ENCODE measurements around the gene CDCA4. TPM values are rescaled to one million over a fixed set of nuclear protein-coding genes. Genes with fewer than 3 reads are reported as not detected.
A peak's percentile ranks its signal among the peaks of the same experiment; 100 is the strongest.

The CDCA4 gene
- polyA plus RNA-seq, 1 of the 3 experiments (the other 2 are of a cell fraction) = 26.8 TPM

DNA sequence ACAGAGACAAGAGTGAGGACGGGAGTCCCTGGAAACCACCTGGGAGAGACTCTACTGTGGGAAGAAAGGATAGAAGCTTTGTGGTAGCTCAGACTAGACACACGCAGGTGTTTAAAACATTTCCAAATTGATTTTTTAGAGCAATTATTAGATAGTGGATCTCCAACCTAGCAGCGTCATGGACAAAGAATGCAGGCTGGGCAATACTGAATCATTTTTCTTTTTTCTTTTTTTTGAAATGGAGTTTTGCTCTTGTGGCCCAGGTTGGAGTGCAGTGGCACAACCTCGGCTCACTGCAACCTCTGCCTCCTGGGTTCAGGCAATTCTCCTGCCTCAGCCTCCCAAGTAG, 31.2 kb upstream of the CDCA4 start:
- no peak for TF ChIP-seq RFX5 (IDR thresholded peaks at IDR 0.05; ENCODE audit: low read length)
- no peak for TF ChIP-seq GATA2 (CRISPR knock-in tag; IDR thresholded peaks at IDR 0.05)
- Histone ChIP-seq H3K27me3 (ENCODE audit: insufficient read depth) (no peaks in the 10 kb centered on the region), H3K4me1 (ENCODE audit: control insufficient read depth in 1 of 2, insufficient read depth in 2 of 2, low read depth in 1 of 2, low read length in 1 of 2) (peaks cover 0 to 2% of the 10 kb centered on the region in 2 experiments; a peak in 1 of 4 replicates), H3K4me3 (ENCODE audit: low read depth in 2 of 2, low read length in 1 of 2) (no peak overlapping the region), H2AFZ (ENCODE audit: low read depth) (no peak overlapping the region), H3K9me2 (no peaks in the 10 kb centered on the region), H3K4me2 (no peak overlapping the region), H3K9me3 (no peaks in the 10 kb centered on the region), H3K27ac (ENCODE audit: low read depth in 2 of 2, low read length in 1 of 2) (no peak overlapping the region), H4K20me1 (ENCODE audit: insufficient read depth) (no peaks in the 10 kb centered on the region), H3K79me2 (ENCODE audit: insufficient read depth) (no peaks in the 10 kb centered on the region), H3F3A (replicated peaks; ENCODE audit: insufficient read depth) (no peaks in the 10 kb centered on the region), H3K9ac (no peak overlapping the region), H3K36me3 (replicated peaks in 1 of 2; ENCODE audit: control insufficient read depth in 1 of 2, insufficient read depth in 2 of 2, low read length in 1 of 2) (no peaks in the 10 kb centered on the region)
- POLR2A ChIA-PET = no interaction called here
- CTCF ChIA-PET = interaction anchor here (3.3 kb wide), 1 partner anchor 76 kb away, joined by 16 read pairs; no protein-coding TSS in a partner anchor
- whole genome bisulfite sequencing (ENCODE audit: low lambda C conversion rate) = 63% methylated on average over 4 of the region's 4 CpGs
- no peak for DNase-seq

DNA sequence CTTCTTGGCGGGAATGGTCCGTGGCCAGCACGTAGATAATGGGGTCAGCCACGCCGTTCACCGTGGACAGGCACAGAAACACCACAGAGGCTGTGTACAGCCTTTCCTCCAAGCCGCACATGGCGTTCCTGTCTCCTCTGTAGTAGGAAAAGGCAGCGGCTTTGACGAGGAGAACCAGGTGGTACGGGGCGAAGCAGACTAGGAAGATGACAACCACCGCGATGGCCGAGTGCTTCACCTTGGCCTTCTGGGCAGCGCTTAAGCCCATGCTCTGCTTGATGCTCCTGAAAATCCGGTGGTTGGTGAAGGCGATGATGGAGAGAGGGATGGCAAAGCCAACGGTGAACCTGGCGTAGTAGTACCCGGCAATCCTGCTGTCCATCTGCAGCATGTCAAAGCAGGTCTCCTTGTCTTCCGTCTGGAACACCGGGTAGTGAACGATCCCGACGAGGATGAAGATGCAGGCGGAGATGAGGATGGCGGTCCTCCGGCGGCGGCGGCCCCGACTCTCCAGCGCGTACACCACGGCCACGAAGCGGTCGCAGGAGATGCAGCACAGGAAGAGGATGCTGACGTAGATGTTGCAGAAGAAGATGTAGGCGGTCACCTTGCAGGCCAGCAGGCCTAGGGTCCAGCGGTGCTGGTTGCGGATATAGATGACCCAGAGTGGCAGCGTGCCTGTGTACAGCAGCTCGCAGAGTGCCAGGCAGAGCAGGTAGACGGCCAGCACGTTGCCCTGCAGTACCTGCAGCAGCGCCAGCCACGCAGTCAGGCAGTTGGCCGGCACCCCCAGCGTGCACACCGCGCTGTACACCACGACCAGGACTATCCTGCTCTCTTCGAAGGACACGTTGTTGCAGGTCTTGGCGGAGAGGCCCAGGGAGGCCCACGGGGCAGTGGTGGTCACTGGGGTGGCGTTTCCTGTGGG, 30.6 kb upstream of the CDCA4 start:
- Histone ChIP-seq H3K9me2 (no peaks in the 10 kb centered on the region), H2AFZ (ENCODE audit: low read depth) (no peak overlapping the region), H4K20me1 (ENCODE audit: insufficient read depth) (no peaks in the 10 kb centered on the region), H3K4me2 (no peak overlapping the region), H3K4me1 (ENCODE audit: control insufficient read depth in 1 of 2, insufficient read depth in 2 of 2, low read depth in 1 of 2, low read length in 1 of 2) (peaks cover 0 to 2% of the 10 kb centered on the region in 2 experiments; a peak in 1 of 4 replicates), H3K27me3 (ENCODE audit: insufficient read depth) (no peaks in the 10 kb centered on the region), H3K9me3 (no peaks in the 10 kb centered on the region), H3K79me2 (ENCODE audit: insufficient read depth) (no peaks in the 10 kb centered on the region), H3F3A (replicated peaks; ENCODE audit: insufficient read depth) (no peaks in the 10 kb centered on the region), H3K9ac (no peak overlapping the region), H3K36me3 (replicated peaks in 1 of 2; ENCODE audit: control insufficient read depth in 1 of 2, insufficient read depth in 2 of 2, low read length in 1 of 2) (no peaks in the 10 kb centered on the region), H3K27ac (ENCODE audit: low read depth in 2 of 2, low read length in 1 of 2) (no peak overlapping the region), H3K4me3 (ENCODE audit: low read depth in 2 of 2, low read length in 1 of 2) (no peak overlapping the region)
- 92% methylated on average over 57 of the region's 59 CpGs for WGBS (ENCODE audit: low lambda C conversion rate)
- ChIA-PET POLR2A (no interaction called here), CTCF (interaction anchor here (1.4 kb wide), 1 partner anchor 39 kb away, joined by 4 read pairs; no protein-coding TSS in a partner anchor)
- TF ChIP-seq FOXM1 (IDR thresholded peaks at IDR 0.05; ENCODE audit: low read depth) (no peak), JUND (IDR thresholded peaks at IDR 0.05) (no peak), MEF2A (IDR thresholded peaks at IDR 0.05; ENCODE audit: borderline replicate concordance, low read depth) (no peak)
- TF ChIP-seq, protein P1, sequence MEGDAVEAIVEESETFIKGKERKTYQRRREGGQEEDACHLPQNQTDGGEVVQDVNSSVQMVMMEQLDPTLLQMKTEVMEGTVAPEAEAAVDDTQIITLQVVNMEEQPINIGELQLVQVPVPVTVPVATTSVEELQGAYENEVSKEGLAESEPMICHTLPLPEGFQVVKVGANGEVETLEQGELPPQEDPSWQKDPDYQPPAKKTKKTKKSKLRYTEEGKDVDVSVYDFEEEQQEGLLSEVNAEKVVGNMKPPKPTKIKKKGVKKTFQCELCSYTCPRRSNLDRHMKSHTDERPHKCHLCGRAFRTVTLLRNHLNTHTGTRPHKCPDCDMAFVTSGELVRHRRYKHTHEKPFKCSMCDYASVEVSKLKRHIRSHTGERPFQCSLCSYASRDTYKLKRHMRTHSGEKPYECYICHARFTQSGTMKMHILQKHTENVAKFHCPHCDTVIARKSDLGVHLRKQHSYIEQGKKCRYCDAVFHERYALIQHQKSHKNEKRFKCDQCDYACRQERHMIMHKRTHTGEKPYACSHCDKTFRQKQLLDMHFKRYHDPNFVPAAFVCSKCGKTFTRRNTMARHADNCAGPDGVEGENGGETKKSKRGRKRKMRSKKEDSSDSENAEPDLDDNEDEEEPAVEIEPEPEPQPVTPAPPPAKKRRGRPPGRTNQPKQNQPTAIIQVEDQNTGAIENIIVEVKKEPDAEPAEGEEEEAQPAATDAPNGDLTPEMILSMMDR (IDR thresholded peaks at IDR 0.05) = no peak
- peak; percentile 14 for DNase-seq

DNA sequence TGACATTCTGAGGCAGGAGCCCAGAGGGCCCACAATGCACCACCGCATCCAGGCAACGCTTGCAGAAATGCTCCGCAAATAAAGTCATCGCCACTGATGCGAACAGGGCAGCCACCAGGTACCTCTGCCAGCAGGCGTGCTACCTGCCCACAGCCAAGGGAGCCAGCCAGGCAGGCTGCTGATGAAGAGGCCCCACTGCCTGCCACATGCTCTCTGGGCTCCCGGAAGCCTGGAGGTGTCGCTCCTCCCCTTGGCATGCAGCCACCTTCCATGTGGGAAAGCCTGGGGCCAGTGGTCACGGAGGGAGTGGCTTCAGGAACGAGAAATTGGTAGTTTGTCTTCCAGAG, 29.6 kb upstream of the CDCA4 start:
- Histone ChIP-seq H3F3A (replicated peaks; ENCODE audit: insufficient read depth) (no peaks in the 10 kb centered on the region), H3K36me3 (replicated peaks in 1 of 2; ENCODE audit: control insufficient read depth in 1 of 2, insufficient read depth in 2 of 2, low read length in 1 of 2) (no peaks in the 10 kb centered on the region), H4K20me1 (ENCODE audit: insufficient read depth) (no peaks in the 10 kb centered on the region), H3K9ac (no peak overlapping the region), H2AFZ (ENCODE audit: low read depth) (no peak overlapping the region), H3K9me3 (no peaks in the 10 kb centered on the region), H3K4me2 (no peak overlapping the region), H3K27me3 (ENCODE audit: insufficient read depth) (no peaks in the 10 kb centered on the region), H3K4me1 (ENCODE audit: control insufficient read depth in 1 of 2, insufficient read depth in 2 of 2, low read depth in 1 of 2, low read length in 1 of 2) (peaks cover 0 to 5% of the 10 kb centered on the region in 2 experiments; a peak in 1 of 4 replicates), H3K9me2 (no peaks in the 10 kb centered on the region), H3K27ac (ENCODE audit: low read depth in 2 of 2, low read length in 1 of 2) (no peak overlapping the region), H3K79me2 (ENCODE audit: insufficient read depth) (no peaks in the 10 kb centered on the region), H3K4me3 (ENCODE audit: low read depth in 2 of 2, low read length in 1 of 2) (no peak overlapping the region)
- ChIA-PET POLR2A (no interaction called here), CTCF (interaction anchor here (0.6 to 6.1 kb wide), 4 partner anchors 36 to 156 kb away, joined by 3 to 51 read pairs (median 4); no protein-coding TSS in a partner anchor)
- TF ChIP-seq, protein P1 (IDR thresholded peaks at IDR 0.05) = no peak
- no peak for TF ChIP-seq FOSL2 (IDR thresholded peaks at IDR 0.05; ENCODE audit: borderline replicate concordance, low read depth)
- TF ChIP-seq MXI1 (IDR thresholded peaks at IDR 0.05; ENCODE audit: low read depth, low read length) = no peak
- 44% methylated on average over 3 of the region's 10 CpGs for WGBS (ENCODE audit: low lambda C conversion rate)
- peak; percentile 67 for DNase-seq
